ENCODE data around the gene HNRNPA3. TPM values are rescaled to one million over a fixed set of nuclear protein-coding genes. Genes with fewer than 3 reads are reported as not detected.

HNRNPA3 gene
- total and polyA plus RNA-seq, 4 donors = 155 to 182 (median 166) TPM

DNA sequence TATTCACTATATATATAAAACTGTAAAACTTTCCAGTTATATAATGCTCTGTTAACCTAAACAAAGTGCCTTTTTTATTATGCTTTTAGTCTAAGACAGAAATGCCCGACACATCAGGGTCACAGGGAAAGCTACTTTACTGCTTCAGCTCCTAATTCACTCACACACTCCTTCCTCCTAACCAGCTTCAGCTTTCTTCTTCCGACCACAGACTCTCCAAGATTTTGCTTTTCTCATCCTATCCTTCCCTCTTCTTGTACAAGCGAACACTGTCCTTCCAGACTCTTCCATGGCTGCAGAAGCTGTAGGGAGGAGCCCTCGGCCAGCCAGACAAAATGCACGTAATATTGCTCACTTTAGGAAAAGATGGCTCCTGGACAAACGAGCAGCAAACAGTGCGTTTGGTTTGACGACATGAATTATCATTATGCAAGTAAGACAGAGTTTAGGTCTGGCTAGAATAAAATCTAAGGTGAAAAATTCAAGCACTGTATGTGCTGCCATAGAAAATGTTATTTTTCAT, 47.5 kb upstream of the HNRNPA3 start:
- Histone ChIP-seq H3K9ac (ENCODE audit: insufficient read depth in 1 of 2, low read length in 2 of 2) (peak overlapping the region in 1 of 2 donors; percentile 99), H3K27ac (ENCODE audit: low read depth in 1 of 2, low read length in 1 of 2) (peak overlapping the region; percentile 66 to 88), H3K9me3 (ENCODE audit: control insufficient read depth in 4 of 4, insufficient read depth in 3 of 4, low read length in 3 of 4) (no peaks in the 10 kb centered on the region), H3K4me3 (no peak overlapping the region), H3K4me1 (ENCODE audit: control insufficient read depth in 5 of 5, insufficient read depth in 5 of 5, low read length in 5 of 5) (peaks cover 2 to 14% (median 3%) of the 10 kb centered on the region in 5 donors), H3K27me3 (ENCODE audit: control insufficient read depth in 3 of 3, insufficient read depth in 3 of 3, low read length in 2 of 3) (peaks cover 0 to 2% (median 0%) of the 10 kb centered on the region in 3 donors), H3K36me3 (ENCODE audit: control insufficient read depth in 4 of 4, insufficient read depth in 4 of 4, low read length in 4 of 4) (no peaks in the 10 kb centered on the region)
- TF ChIP-seq, protein P1, sequence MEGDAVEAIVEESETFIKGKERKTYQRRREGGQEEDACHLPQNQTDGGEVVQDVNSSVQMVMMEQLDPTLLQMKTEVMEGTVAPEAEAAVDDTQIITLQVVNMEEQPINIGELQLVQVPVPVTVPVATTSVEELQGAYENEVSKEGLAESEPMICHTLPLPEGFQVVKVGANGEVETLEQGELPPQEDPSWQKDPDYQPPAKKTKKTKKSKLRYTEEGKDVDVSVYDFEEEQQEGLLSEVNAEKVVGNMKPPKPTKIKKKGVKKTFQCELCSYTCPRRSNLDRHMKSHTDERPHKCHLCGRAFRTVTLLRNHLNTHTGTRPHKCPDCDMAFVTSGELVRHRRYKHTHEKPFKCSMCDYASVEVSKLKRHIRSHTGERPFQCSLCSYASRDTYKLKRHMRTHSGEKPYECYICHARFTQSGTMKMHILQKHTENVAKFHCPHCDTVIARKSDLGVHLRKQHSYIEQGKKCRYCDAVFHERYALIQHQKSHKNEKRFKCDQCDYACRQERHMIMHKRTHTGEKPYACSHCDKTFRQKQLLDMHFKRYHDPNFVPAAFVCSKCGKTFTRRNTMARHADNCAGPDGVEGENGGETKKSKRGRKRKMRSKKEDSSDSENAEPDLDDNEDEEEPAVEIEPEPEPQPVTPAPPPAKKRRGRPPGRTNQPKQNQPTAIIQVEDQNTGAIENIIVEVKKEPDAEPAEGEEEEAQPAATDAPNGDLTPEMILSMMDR (IDR thresholded peaks at IDR 0.05; ENCODE audit: control extremely low read depth, extremely low read depth) = no peak
- WGBS, 2 donors = 12 to 18% methylated on average over 8 of the region's 8 CpGs
- DNase-seq (peak; percentile 62 to 84 (median 81)), ATAC-seq (ENCODE audit: insufficient read depth, low FRiP score) (peak; percentile 43)

DNA sequence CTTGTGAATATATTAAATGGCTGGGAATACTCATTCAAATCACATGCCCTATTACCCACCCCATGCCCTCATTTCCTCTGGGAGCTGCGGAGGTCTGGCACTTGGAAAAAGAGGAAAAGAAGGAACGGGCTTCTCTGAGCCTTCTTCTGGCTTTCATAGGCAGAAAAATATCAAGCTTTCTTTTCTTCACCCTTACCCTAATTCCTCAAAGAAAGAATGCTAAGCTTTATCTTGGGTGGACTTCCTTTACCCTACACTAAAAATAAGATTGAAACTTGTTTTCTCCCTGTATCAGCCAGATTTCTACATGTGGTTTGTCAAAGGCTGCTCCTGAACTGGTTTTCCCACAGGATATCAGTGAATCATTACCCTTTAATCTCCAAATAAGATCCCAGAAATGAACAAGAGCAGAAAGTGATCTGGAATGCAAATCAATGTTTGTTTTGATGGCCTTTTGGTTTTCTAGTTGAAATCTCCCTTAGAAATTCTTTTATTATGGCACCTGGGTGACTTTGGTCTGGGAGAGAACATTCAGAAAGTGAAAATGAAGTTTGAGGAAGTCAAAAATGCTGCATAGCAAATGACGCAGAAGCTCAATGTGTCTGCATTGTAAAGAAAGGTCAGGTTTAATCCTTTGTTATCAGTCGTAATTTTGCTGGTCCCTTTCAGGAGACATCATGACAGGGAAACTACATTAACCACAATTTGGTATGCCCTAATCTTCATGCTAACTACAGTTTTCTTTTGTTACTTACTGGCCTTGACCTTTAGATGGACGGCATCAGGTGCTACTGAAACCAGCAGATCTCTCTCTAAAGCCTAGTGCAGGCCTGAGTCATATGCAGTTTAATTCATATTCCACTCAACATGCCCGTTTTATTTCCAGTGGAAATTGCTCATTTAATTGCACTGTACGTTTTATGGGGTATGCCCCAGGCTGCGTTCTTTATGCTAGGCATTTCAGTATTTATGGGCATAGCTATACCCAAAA, 46.6 kb upstream of the HNRNPA3 start:
- Histone ChIP-seq H3K4me3 (no peak overlapping the region), H3K9ac (ENCODE audit: insufficient read depth in 1 of 2, low read length in 2 of 2) (peak overlapping the region in 1 of 2 donors; percentile 99), H3K9me3 (ENCODE audit: control insufficient read depth in 4 of 4, insufficient read depth in 3 of 4, low read length in 3 of 4) (no peaks in the 10 kb centered on the region), H3K36me3 (ENCODE audit: control insufficient read depth in 4 of 4, insufficient read depth in 4 of 4, low read length in 4 of 4) (no peaks in the 10 kb centered on the region), H3K27me3 (ENCODE audit: control insufficient read depth in 3 of 3, insufficient read depth in 3 of 3, low read length in 2 of 3) (peaks cover 0 to 2% (median 0%) of the 10 kb centered on the region in 3 donors), H3K4me1 (ENCODE audit: control insufficient read depth in 5 of 5, insufficient read depth in 5 of 5, low read length in 5 of 5) (peaks cover 2 to 18% (median 5%) of the 10 kb centered on the region in 5 donors), H3K27ac (ENCODE audit: low read depth in 1 of 2, low read length in 1 of 2) (peak overlapping the region; percentile 55 to 77)
- TF ChIP-seq, protein P1 (IDR thresholded peaks at IDR 0.05; ENCODE audit: control extremely low read depth, extremely low read depth) = no peak
- peak; percentile 25 to 71 (median 63) for DNase-seq
- 54 to 58% methylated on average over 8 of the region's 8 CpGs for WGBS, 2 donors
- no peak for ATAC-seq (ENCODE audit: insufficient read depth, low FRiP score)

DNA sequence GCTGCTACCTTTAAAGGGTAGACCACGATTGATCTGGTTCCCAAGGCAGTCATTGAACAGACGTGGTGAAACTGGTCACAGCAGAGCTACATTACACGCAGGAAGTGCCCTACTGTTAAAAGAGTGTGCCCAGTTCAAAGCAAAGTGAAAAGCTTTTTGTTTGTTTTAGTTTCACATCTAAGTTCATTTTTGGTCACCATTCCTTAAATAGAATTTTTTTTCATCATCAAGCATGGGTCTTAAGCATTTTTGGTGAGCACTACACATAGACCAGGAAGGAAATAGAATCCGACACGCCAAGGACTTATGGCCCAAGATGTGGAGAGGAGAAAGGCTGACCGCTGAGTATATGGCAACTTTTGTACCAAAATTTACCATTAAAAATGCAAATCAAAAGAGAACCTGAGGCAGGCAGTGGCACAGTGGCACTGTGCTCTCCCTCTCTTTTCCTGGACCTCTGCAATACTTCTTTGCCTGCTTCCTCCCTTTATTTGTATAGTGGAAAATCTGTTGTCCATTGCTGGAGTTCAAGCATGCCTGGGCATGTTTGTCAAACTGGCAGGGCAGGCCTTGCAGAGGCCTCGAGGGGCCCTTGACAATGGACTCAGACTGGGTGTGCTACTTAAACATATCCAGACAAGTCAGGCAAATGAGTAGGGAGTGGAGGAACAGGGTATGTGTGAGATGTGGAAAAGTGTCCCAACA, 42.6 kb upstream of the HNRNPA3 start:
- WGBS, 2 donors = 54 to 71% methylated on average over 7 of the region's 7 CpGs
- Histone ChIP-seq H3K27me3 (ENCODE audit: control insufficient read depth in 3 of 3, insufficient read depth in 3 of 3, low read length in 2 of 3) (no peaks in the 10 kb centered on the region), H3K36me3 (ENCODE audit: control insufficient read depth in 4 of 4, insufficient read depth in 4 of 4, low read length in 4 of 4) (no peaks in the 10 kb centered on the region), H3K9me3 (ENCODE audit: control insufficient read depth in 4 of 4, insufficient read depth in 3 of 4, low read length in 3 of 4) (no peaks in the 10 kb centered on the region), H3K27ac (ENCODE audit: low read depth in 1 of 2, low read length in 1 of 2) (peak overlapping the region in 1 of 2 donors; percentile 55), H3K9ac (ENCODE audit: insufficient read depth in 1 of 2, low read length in 2 of 2) (no peak overlapping the region), H3K4me1 (ENCODE audit: control insufficient read depth in 5 of 5, insufficient read depth in 5 of 5, low read length in 5 of 5) (peaks cover 5 to 15% (median 6%) of the 10 kb centered on the region in 5 donors), H3K4me3 (no peak overlapping the region)
- peak; percentile 60 to 65 (median 61) for DNase-seq
- TF ChIP-seq, protein P1 (IDR thresholded peaks at IDR 0.05; ENCODE audit: control extremely low read depth, extremely low read depth) = no peak
- peak; percentile 27 for ATAC-seq (ENCODE audit: insufficient read depth, low FRiP score)
